GM12878 (cell line): Measurements from ENCODE around the gene GPC3. TPM values are rescaled to one million over a fixed set of nuclear protein-coding genes. Genes with fewer than 3 reads are reported as not detected.

Experiments used
- ATAC-seq: fragments of 200-7000 bp; cut with Tn5 transposase; 3 replicates; pipeline ENCODE4 v1.9.1; 2020; ENCODE audit warnings: mild to moderate bottlenecking, moderate library complexity
- BruUV-seq: library from RNA; stranded (reverse); fragments of 400-500 nt; replicated peaks from 2 replicates; lab custom pipeline; 2021; lab: Mats Ljungman, UMichigan
- CTCF ChIA-PET: fragments of 300-600 bp; sonication (Branson Sonifier 250); formaldehyde crosslinking; extraction: SDS; loops from one replicate; lab custom pipeline; 2021; ENCODE audit warnings: inconsistent platforms; lab: Yijun Ruan, JAX
- POLR2A ChIA-PET: fragments of 350-600 bp; formaldehyde crosslinking; extraction: SDS; loops from one replicate; lab custom pipeline; 2021; ENCODE audit warnings: inconsistent platforms; lab: Charles Lee
- RAD21 ChIA-PET: fragments of 300-600 bp; sonication (Branson Sonifier 250); formaldehyde crosslinking; loops from one replicate; lab custom pipeline; 2023; ENCODE audit warnings: antibody characterized with exemption; ENCODE audit not compliant: unreplicated experiment; lab: Charles Lee
- SMC1A ChIA-PET: fragments of 300-600 bp; sonication (Branson Sonifier 250); formaldehyde crosslinking; loops from one replicate; lab custom pipeline; 2023; ENCODE audit not compliant: unreplicated experiment, uncharacterized antibody; lab: Charles Lee
- DNase-seq: peaks from one replicate; pipeline ENCODE4 v3.0.0-alpha.2; 2011; ENCODE audit warnings: low read depth, low spot score
- FAIRE-seq: peaks from 3 replicates; lab custom pipeline; 2011; peaks lifted over from hg19 to GRCh38; lab: Jason Lieb, UNC
- H2AFZ ChIP-seq: 2 replicates; pipeline ENCODE4 v1.6.0; 2011; ENCODE audit warnings: low read depth, low read length, control low read depth; ENCODE audit not compliant: control insufficient read depth
- H3K27ac ChIP-seq: 2 replicates; pipeline ENCODE4 v1.5.1; 2011; ENCODE audit warnings: control low read depth; ENCODE audit not compliant: control insufficient read depth, insufficient read depth
- H3K27me3 ChIP-seq, 2 experiments: replicated peaks in 1 of 2; 2 replicates each; pipeline versions ENCODE4 v1.6.0 to v1.6.1; 2011; ENCODE audit warnings: low read length in 1 of 2; ENCODE audit not compliant: control insufficient read depth in 2 of 2, insufficient read depth in 2 of 2
- H3K36me3 ChIP-seq, 2 experiments: 2 replicates each; pipeline ENCODE4 v1.5.1; 2011; ENCODE audit warnings: low read length in 1 of 2; ENCODE audit not compliant: control insufficient read depth in 2 of 2, insufficient read depth in 2 of 2
- H3K4me1 ChIP-seq: 2 replicates; pipeline ENCODE4 v1.6.1; 2011; ENCODE audit warnings: mild to moderate bottlenecking, low read length, moderate library complexity, mixed read lengths; ENCODE audit not compliant: control insufficient read depth, insufficient read depth
- H3K4me2 ChIP-seq: 2 replicates; pipeline ENCODE4 v1.6.0; 2011; ENCODE audit warnings: control low read depth; ENCODE audit not compliant: control insufficient read depth, insufficient read depth
- H3K4me3 ChIP-seq: fragments of 200-600 bp; sonication (generic); 2 replicates; pipeline ENCODE4 v1.5.1; 2016
- H3K79me2 ChIP-seq: 2 replicates; pipeline ENCODE4 v1.6.0; 2011; ENCODE audit warnings: low read length; ENCODE audit not compliant: control insufficient read depth, insufficient read depth
- H3K9ac ChIP-seq: 2 replicates; pipeline ENCODE4 v1.8.0; 2011; ENCODE audit warnings: low read length, control low read depth, mixed read lengths; ENCODE audit not compliant: control insufficient read depth, insufficient read depth
- H3K9me3 ChIP-seq: replicated peaks from 3 replicates; pipeline ENCODE4 v1.5.1; 2011; ENCODE audit warnings: mild to moderate bottlenecking, low read length; ENCODE audit not compliant: control insufficient read depth, insufficient read depth
- H4K20me1 ChIP-seq: 2 replicates; pipeline ENCODE4 v1.6.0; 2011; ENCODE audit not compliant: control insufficient read depth, insufficient read depth
- CHD2 ChIP-seq: IDR thresholded peaks from 2 replicates; pipeline ENCODE4 v1.6.1; 2011; ENCODE audit warnings: low read depth, low read length, improper control_type of control experiment, borderline replicate concordance
- CREM ChIP-seq: IDR thresholded peaks from 2 replicates; pipeline ENCODE4 v1.6.1; 2014; ENCODE audit warnings: antibody characterized with exemption, low read depth
- EP300 ChIP-seq, 2 experiments: fragments of 150-350 bp in 1 of 2; IDR thresholded peaks; 2 replicates each; pipeline ENCODE4 v1.6.1; 2011 to 2012; ENCODE audit warnings: low read depth in 2 of 2, low read length in 2 of 2, borderline replicate concordance in 1 of 2, improper control_type of control experiment in 1 of 2, inconsistent platforms in 1 of 2; ENCODE audit not compliant: control insufficient read depth in 1 of 2
- FOXM1 ChIP-seq: IDR thresholded peaks from 2 replicates; pipeline ENCODE4 v1.6.1; 2012; ENCODE audit warnings: low read depth, mild to moderate bottlenecking, inconsistent platforms, low read length, moderate library complexity
- MEF2B ChIP-seq: fragments of 450-650 bp; IDR thresholded peaks from 2 replicates; pipeline ENCODE4 v1.6.1; 2018; ENCODE audit warnings: mild to moderate bottlenecking, moderate library complexity; ENCODE audit not compliant: partially characterized antibody, poor library complexity, severe bottlenecking
- MTA3 ChIP-seq: IDR thresholded peaks from 2 replicates; pipeline ENCODE4 v1.6.1; 2012; ENCODE audit warnings: low read length, inconsistent platforms, borderline replicate concordance
- NBN ChIP-seq: fragments of 450-650 bp; IDR thresholded peaks from 2 replicates; pipeline ENCODE4 v1.6.1; 2016
- POLR2A ChIP-seq: IDR thresholded peaks from 2 replicates; pipeline ENCODE4 v1.6.1; 2011; ENCODE audit warnings: low read depth, mild to moderate bottlenecking, low read length
- POLR2AphosphoS2 ChIP-seq: IDR thresholded peaks from 2 replicates; pipeline ENCODE4 v1.6.1; 2011; ENCODE audit warnings: low read depth, mild to moderate bottlenecking, low read length, improper control_type of control experiment, moderate library complexity
- POU2F2 ChIP-seq: IDR thresholded peaks from 3 replicates; pipeline ENCODE4 v1.6.1; 2011; ENCODE audit warnings: low read depth, mild to moderate bottlenecking, low read length, borderline replicate concordance
- RAD51 ChIP-seq: fragments of 450-650 bp; IDR thresholded peaks from 2 replicates; pipeline ENCODE4 v1.6.1; 2016; ENCODE audit warnings: moderate library complexity, mild to moderate bottlenecking, inconsistent platforms
- RELA ChIP-seq: fragments of 450-650 bp; IDR thresholded peaks from 2 replicates; pipeline ENCODE4 v1.8.0; 2014; ENCODE audit warnings: borderline replicate concordance; ENCODE audit not compliant: partially characterized antibody
- RFX5 ChIP-seq: IDR thresholded peaks from 2 replicates; pipeline ENCODE4 v1.6.1; 2011; ENCODE audit warnings: low read depth, low read length, improper control_type of control experiment
- SIX5 ChIP-seq: IDR thresholded peaks from 2 replicates; pipeline ENCODE4 v1.6.1; 2011; ENCODE audit warnings: mild to moderate bottlenecking, low read depth, low read length, moderate library complexity; ENCODE audit not compliant: severe bottlenecking
- SMAD1 ChIP-seq: fragments of 450-650 bp; IDR thresholded peaks from 2 replicates; pipeline ENCODE4 v1.6.1; 2018; ENCODE audit warnings: mild to moderate bottlenecking, low read depth; ENCODE audit not compliant: partially characterized antibody
- SMAD5 ChIP-seq: IDR thresholded peaks from 2 replicates; pipeline ENCODE4 v1.6.1; 2016; ENCODE audit warnings: antibody characterized with exemption, low read depth
- TARDBP ChIP-seq: IDR thresholded peaks from 2 replicates; pipeline ENCODE4 v1.6.1; 2016; ENCODE audit warnings: borderline replicate concordance
- YBX1 ChIP-seq: fragments of 450-650 bp; IDR thresholded peaks from 2 replicates; pipeline ENCODE4 v1.6.1; 2016; ENCODE audit warnings: antibody characterized with exemption
- WGBS: methylation state at CpG from one replicate; pipeline ENCODE4 v1.1.6; 2016; ENCODE audit warnings: low lambda C conversion rate; ENCODE audit not compliant: insufficient replicate concordance, insufficient coverage; ENCODE audit errors: missing lambda C conversion rate; 5-methylcytosine and 5-hydroxymethylcytosine counted together
- in situ Hi-C: fragments of 300-500 bp; cut with MboI; formaldehyde crosslinking; loops from 9 replicates; pipeline ENCODE4 v1.14.3; 2018; ENCODE audit warnings: mixed read lengths
- intact Hi-C: fragments of 100-400 bp; cut with micrococcal nuclease; formaldehyde crosslinking; loops from one replicate; pipeline ENCODE4 v1.14.2; 2022; ENCODE audit not compliant: unreplicated experiment
- polyA plus RNA-seq, 11 experiments: library from polyadenylated mRNA; depleted of rRNA in 4 of 11; unstranded in 6 of 11; stranded (reverse) in 5 of 11; fragments of >200 nt; fragmentation: Nextera tagmentation in 4 of 11; fragmentation: Illumina TruSeq in 1 of 11; extraction: Ambion mirVana in 4 of 11; extraction: Trizol in 1 of 11; gene quantifications; 1 replicate in 1 of 11; 2 replicates in 10 of 11; pipeline versions ENCODE4 v1.2.1 to v1.2.3, GENCODE V29; 2011 to 2016; ENCODE audit warnings: inconsistent platforms in 2 of 11, missing spikeins in 2 of 11, low read depth in 1 of 11
- total RNA-seq, 4 experiments: library from RNA; depleted of rRNA in 3 of 4; stranded (reverse); fragments of >200 nt in 3 of 4; fragmentation: Illumina TruSeq in 1 of 4; extraction: Trizol in 1 of 4; gene quantifications; 2 replicates each; pipeline versions ENCODE4 v1.2.1 to v1.2.3, GENCODE V29; 2013 to 2021
- TF ChIP-seq, protein P1 (sequence below), 3 experiments: IDR thresholded peaks in 2 of 3; conservative IDR thresholded peaks in 1 of 3; 2 replicates each; pipeline ENCODE4 v1.5.1; 2011; ENCODE audit warnings: low read depth in 3 of 3, low read length in 3 of 3, mild to moderate bottlenecking in 3 of 3, control low read depth in 2 of 3, moderate library complexity in 2 of 3, inconsistent platforms in 1 of 3, mixed read lengths in 1 of 3; ENCODE audit not compliant: control insufficient read depth in 2 of 3, insufficient read depth in 1 of 3; ENCODE audit errors: extremely low read depth in 1 of 3
- TF ChIP-seq, protein P2 (sequence below): IDR thresholded peaks from 2 replicates; pipeline ENCODE4 v1.6.1; 2011; ENCODE audit warnings: borderline replicate concordance, low read depth, mild to moderate bottlenecking, moderate library complexity, low read length; ENCODE audit not compliant: insufficient read depth, poor library complexity, severe bottlenecking

The GPC3 gene
- total and polyA plus RNA-seq, 10 of the 15 experiments (the other 5 are each of a cell fraction or from before 2014, with no cell fraction given) = 0.09 to 0.82 TPM; not detected in 8

DNA sequence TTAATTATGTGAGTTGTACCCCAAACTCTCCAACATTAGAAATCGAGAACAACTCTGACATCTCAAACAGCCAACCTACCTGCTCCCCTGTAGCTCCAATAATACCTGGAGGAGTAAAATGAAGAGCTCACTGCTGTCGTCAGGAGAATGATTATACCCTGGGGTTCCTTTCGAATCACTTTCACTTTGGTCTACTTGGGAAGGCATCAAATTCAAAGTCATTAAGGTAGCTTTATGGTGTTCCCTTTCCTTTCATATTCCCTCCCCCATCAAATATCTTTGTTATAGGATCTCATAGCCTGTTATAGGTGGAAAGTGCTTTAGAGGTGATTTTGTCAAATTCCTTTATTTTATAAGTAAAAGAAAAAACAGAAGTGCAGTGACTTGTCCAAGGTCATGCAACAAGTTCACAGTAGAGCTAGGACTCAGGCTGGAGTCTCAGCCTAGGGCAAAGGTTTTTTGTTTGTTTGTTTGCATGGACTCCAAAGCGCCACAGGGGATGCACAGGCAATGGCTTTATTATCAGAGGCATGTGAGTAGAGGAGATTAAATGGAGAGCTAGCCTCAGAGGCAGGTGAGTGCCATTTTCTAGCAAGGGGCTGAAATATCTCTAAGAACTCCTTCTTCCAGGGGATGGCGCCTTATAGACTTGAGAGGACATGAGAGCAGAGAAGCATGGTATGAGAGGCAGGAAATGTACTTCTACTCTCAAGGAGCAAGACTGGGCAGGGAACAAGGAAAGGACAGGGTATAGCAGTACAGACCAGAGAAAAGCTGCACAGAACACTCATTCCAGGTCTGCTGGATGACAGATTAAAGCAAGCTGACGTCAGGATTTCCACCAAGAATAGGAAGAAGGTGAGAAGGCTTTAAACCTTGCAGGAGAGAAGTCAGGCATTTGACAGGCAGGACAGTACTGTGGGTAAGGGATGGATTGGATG is 308.0 kb downstream of the GPC3 start:
- H3K9me3 ChIP-seq = no peaks in the 10 kb centered on the region
- no peak for ATAC-seq
- ChIA-PET CTCF (interaction anchor here (0.5 to 1.1 kb wide), 2 partner anchors 12 to 152 kb away, joined by 3 to 4 read pairs; no protein-coding TSS in a partner anchor), RAD21 (no interaction called here), SMC1A (no interaction called here), POLR2A (no interaction called here)
- H3K27ac ChIP-seq = no peak overlapping the region
- H3K9ac ChIP-seq = no peak overlapping the region
- no peak overlapping the region for H3K4me2 ChIP-seq
- H3K27me3 ChIP-seq = no peaks in the 10 kb centered on the region
- in situ Hi-C loops (loop anchor here (10.0 kb wide), 1 partner anchor 703 kb away; no protein-coding TSS in a partner anchor), intact Hi-C loops (loop anchor here (10.0 kb wide), 1 partner anchor 673 kb away; no protein-coding TSS in a partner anchor)
- BruUV-seq = no TSS peak
- DNase-seq = no peak
- no peaks in the 10 kb centered on the region for H3K36me3 ChIP-seq
- FAIRE-seq = no peak
- H3K4me3 ChIP-seq = no peak overlapping the region
- no peak overlapping the region for H2AFZ ChIP-seq
- TF ChIP-seq, protein P1, sequence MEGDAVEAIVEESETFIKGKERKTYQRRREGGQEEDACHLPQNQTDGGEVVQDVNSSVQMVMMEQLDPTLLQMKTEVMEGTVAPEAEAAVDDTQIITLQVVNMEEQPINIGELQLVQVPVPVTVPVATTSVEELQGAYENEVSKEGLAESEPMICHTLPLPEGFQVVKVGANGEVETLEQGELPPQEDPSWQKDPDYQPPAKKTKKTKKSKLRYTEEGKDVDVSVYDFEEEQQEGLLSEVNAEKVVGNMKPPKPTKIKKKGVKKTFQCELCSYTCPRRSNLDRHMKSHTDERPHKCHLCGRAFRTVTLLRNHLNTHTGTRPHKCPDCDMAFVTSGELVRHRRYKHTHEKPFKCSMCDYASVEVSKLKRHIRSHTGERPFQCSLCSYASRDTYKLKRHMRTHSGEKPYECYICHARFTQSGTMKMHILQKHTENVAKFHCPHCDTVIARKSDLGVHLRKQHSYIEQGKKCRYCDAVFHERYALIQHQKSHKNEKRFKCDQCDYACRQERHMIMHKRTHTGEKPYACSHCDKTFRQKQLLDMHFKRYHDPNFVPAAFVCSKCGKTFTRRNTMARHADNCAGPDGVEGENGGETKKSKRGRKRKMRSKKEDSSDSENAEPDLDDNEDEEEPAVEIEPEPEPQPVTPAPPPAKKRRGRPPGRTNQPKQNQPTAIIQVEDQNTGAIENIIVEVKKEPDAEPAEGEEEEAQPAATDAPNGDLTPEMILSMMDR (IDR thresholded peaks at IDR 0.05 in 2 of 3, conservative IDR thresholded peaks at IDR 0.05 in 1 of 3; ENCODE audit: control insufficient read depth in 2 of 3, extremely low read depth in 1 of 3, insufficient read depth in 1 of 3, low read depth in 3 of 3, low read length in 3 of 3) = no peak
- TF ChIP-seq RELA (no peak), POU2F2 (no peak), MTA3 (no peak), FOXM1 (no peak), EP300 (IDR thresholded peaks at IDR 0.05; ENCODE audit: borderline replicate concordance in 1 of 2, control insufficient read depth in 1 of 2, low read depth in 2 of 2, low read length in 2 of 2) (no peak), CREM (no peak), SMAD5 (no peak), RAD51 (no peak), YBX1 (no peak), POLR2A (no peak), RFX5 (no peak), SIX5 (no peak), MEF2B (no peak), TARDBP (no peak), NBN (no peak), POLR2AphosphoS2 (no peak), CHD2 (no peak), SMAD1 (no peak)
- TF ChIP-seq, protein P2, sequence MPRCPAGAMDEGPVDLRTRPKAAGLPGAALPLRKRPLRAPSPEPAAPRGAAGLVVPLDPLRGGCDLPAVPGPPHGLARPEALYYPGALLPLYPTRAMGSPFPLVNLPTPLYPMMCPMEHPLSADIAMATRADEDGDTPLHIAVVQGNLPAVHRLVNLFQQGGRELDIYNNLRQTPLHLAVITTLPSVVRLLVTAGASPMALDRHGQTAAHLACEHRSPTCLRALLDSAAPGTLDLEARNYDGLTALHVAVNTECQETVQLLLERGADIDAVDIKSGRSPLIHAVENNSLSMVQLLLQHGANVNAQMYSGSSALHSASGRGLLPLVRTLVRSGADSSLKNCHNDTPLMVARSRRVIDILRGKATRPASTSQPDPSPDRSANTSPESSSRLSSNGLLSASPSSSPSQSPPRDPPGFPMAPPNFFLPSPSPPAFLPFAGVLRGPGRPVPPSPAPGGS = no peak
- no peaks in the 10 kb centered on the region for H3K79me2 ChIP-seq
- H4K20me1 ChIP-seq = no peaks in the 10 kb centered on the region
- WGBS = 17% methylated on average over 6 of the region's 6 CpGs
- no peaks in the 10 kb centered on the region for H3K4me1 ChIP-seq
